GM23338 (cell line): ENCODE measurements around the gene CEMIP2. TPM values are rescaled to one million over a fixed set of nuclear protein-coding genes. Genes with fewer than 3 reads are reported as not detected.

Experiments used
- ATAC-seq: fragments of 200-7000 bp; cut with Tn5 transposase; 3 replicates; pipeline ENCODE4 v1.9.1; 2020
- DNase-seq: peaks from one replicate; pipeline ENCODE4 v3.0.0-alpha.2; 2015; ENCODE audit warnings: low spot score
- H2AFZ ChIP-seq: fragments of 200-600 bp; sonication (generic); 2 replicates; pipeline ENCODE4 v1.8.0; 2016; ENCODE audit warnings: antibody characterized with exemption, mild to moderate bottlenecking, moderate library complexity
- H3F3A ChIP-seq: fragments of 200-600 bp; sonication (generic); replicated peaks from 2 replicates; pipeline ENCODE4 v1.8.0; 2017; ENCODE audit warnings: antibody characterized with exemption, mixed run types, low read depth
- H3K27ac ChIP-seq: fragments of 200-600 bp; sonication (generic); 2 replicates; pipeline ENCODE4 v1.6.1; 2016; ENCODE audit warnings: low read depth
- H3K27me3 ChIP-seq: fragments of 200-600 bp; sonication (generic); 2 replicates; pipeline ENCODE4 v1.8.0; 2016; ENCODE audit warnings: mild to moderate bottlenecking, mixed run types, moderate library complexity; ENCODE audit not compliant: insufficient read depth
- H3K36me3 ChIP-seq: fragments of 200-600 bp; sonication (generic); 2 replicates; pipeline ENCODE4 v1.8.0; 2016; ENCODE audit warnings: mild to moderate bottlenecking; ENCODE audit not compliant: insufficient read depth
- H3K4me1 ChIP-seq: fragments of 200-600 bp; sonication (generic); 2 replicates; pipeline ENCODE4 v1.8.0; 2016; ENCODE audit warnings: mild to moderate bottlenecking, moderate library complexity; ENCODE audit not compliant: insufficient read depth
- H3K4me2 ChIP-seq: fragments of 200-600 bp; sonication (generic); 2 replicates; pipeline ENCODE4 v1.7.1; 2017; ENCODE audit warnings: mixed run types
- H3K4me3 ChIP-seq: fragments of 200-600 bp; sonication (generic); 2 replicates; pipeline ENCODE4 v1.6.1; 2016; ENCODE audit warnings: mixed run types
- H3K79me2 ChIP-seq: fragments of 200-600 bp; sonication (generic); replicated peaks from 2 replicates; pipeline ENCODE4 v1.8.0; 2017; ENCODE audit warnings: mild to moderate bottlenecking; ENCODE audit not compliant: insufficient read depth
- H3K9me2 ChIP-seq: fragments of 200-600 bp; sonication (generic); 2 replicates; pipeline ENCODE4 v1.8.0; 2017; ENCODE audit not compliant: insufficient read depth
- H4K20me1 ChIP-seq: fragments of 200-600 bp; sonication (generic); replicated peaks from 2 replicates; pipeline ENCODE4 v1.8.0; 2017; ENCODE audit warnings: mild to moderate bottlenecking; ENCODE audit not compliant: insufficient read depth
- H3K27ac Mint-ChIP-seq: 2 replicates; pipeline ENCODE4 v1.8.0; 2020; ENCODE audit warnings: inconsistent platforms, mild to moderate bottlenecking, moderate library complexity, mixed read lengths
- H3K27me3 Mint-ChIP-seq: 3 replicates; pipeline ENCODE4 v1.8.0; 2022; ENCODE audit warnings: low read depth, mild to moderate bottlenecking, moderate library complexity, mixed read lengths, inconsistent platforms; ENCODE audit not compliant: insufficient read depth, poor library complexity
- H3K36me3 Mint-ChIP-seq: 3 replicates; pipeline ENCODE4 v1.8.0; 2021; ENCODE audit warnings: low read depth, mild to moderate bottlenecking, inconsistent platforms, moderate library complexity, mixed read lengths
- H3K4me1 Mint-ChIP-seq: 3 replicates; pipeline ENCODE4 v1.8.0; 2020; ENCODE audit warnings: mild to moderate bottlenecking, inconsistent platforms, mixed read lengths
- H3K4me3 Mint-ChIP-seq: 3 replicates; pipeline ENCODE4 v1.8.0; 2021; ENCODE audit warnings: moderate library complexity, mild to moderate bottlenecking, inconsistent platforms, mixed read lengths
- H3K9me3 Mint-ChIP-seq: 3 replicates; pipeline ENCODE4 v1.8.0; 2020; ENCODE audit warnings: moderate library complexity, mild to moderate bottlenecking, inconsistent platforms, mixed read lengths
- CTCF ChIP-seq, 2 experiments: fragments of 200-600 bp in 1 of 2; sonication (generic) in 1 of 2; conservative IDR thresholded peaks; 2 replicates each; pipeline versions ENCODE4 v1.5.1 to v1.6.1; 2016 to 2017; ENCODE audit warnings: antibody characterized with exemption in 2 of 2, low read depth in 2 of 2, mild to moderate bottlenecking in 2 of 2, moderate library complexity in 1 of 2
- EZH2 ChIP-seq: fragments of 200-600 bp; sonication (generic); IDR thresholded peaks from one replicate; pipeline ENCODE4 v1.8.0; 2017; ENCODE audit warnings: antibody characterized with exemption, mild to moderate bottlenecking, low read depth; ENCODE audit not compliant: unreplicated experiment
- ZNF114 ChIP-seq: fragments of 250-450 bp; sonication (Bioruptor Pico); IDR thresholded peaks from 2 replicates; pipeline ENCODE4 v1.5.0; 2020; ENCODE audit warnings: mild to moderate bottlenecking, moderate library complexity
- ZNF331 ChIP-seq: fragments of 250-450 bp; sonication (Bioruptor Pico); IDR thresholded peaks from 2 replicates; pipeline ENCODE4 v1.5.0; 2020; ENCODE audit warnings: low read depth, mild to moderate bottlenecking, moderate library complexity
- ZNF462 ChIP-seq: fragments of 250-450 bp; sonication (Bioruptor Pico); IDR thresholded peaks from 2 replicates; pipeline ENCODE4 v1.5.0; 2020; ENCODE audit warnings: mild to moderate bottlenecking, moderate library complexity
- polyA plus RNA-seq: library from polyadenylated mRNA; unstranded; fragments of >200 nt; fragmentation: Nextera tagmentation; extraction: Ambion mirVana; gene quantifications from 2 replicates; pipeline ENCODE4 v1.2.1, GENCODE V29; 2016
- total RNA-seq: library from RNA; depleted of rRNA; stranded (reverse); fragments of >200 nt; shearing (Covaris generic); gene quantifications from 2 replicates; pipeline ENCODE4 v1.2.3, GENCODE V29; 2014

The CEMIP2 gene
- total and polyA plus RNA-seq, 2 experiments from 2014 or later = 23.0 to 76.7 TPM

GRCh38 chr9:71780953-71781352, 12.6 kb upstream of the CEMIP2 start (continued):
- TF ChIP-seq ZNF462 (CRISPR knock-in tag) = no peak
- TF ChIP-seq ZNF114 (CRISPR knock-in tag) = no peak

- DNase-seq (no peak), ATAC-seq (no peak)
- peaks cover 4% of the 10 kb centered on the region for H3K27me3 Mint-ChIP-seq
- Histone ChIP-seq H2AFZ (0 out of 2 replicates have a peak overlapping the region, but pooled peaks have one; percentile 14), H3K9me2 (no peaks in the 10 kb centered on the region), H3F3A (no peaks in the 10 kb centered on the region), H3K4me1 (no peaks in the 10 kb centered on the region), H3K27ac (no peak overlapping the region), H3K27me3 (no peaks in the 10 kb centered on the region), H3K36me3 (no peaks in the 10 kb centered on the region), H3K4me3 (no peak overlapping the region), H4K20me1 (no peaks in the 10 kb centered on the region), H3K4me2 (no peak overlapping the region), H3K79me2 (no peaks in the 10 kb centered on the region)
- H3K27ac Mint-ChIP-seq = no peak overlapping the region; the same call in 1 of the 2 replicates
- no peak for TF ChIP-seq ZNF331 (CRISPR knock-in tag)
- no peaks in the 10 kb centered on the region for H3K36me3 Mint-ChIP-seq
- no peak overlapping the region for H3K4me3 Mint-ChIP-seq
- no peaks in the 10 kb centered on the region for H3K9me3 Mint-ChIP-seq
- peaks cover under 1% of the 10 kb centered on the region; the same call in 2 of the 3 replicates for H3K4me1 Mint-ChIP-seq
These were observed 9.8 kb upstream of the CEMIP2 start for GRCh38 chr9:71778085-71778484.

- Histone ChIP-seq H3K36me3 (no peaks in the 10 kb centered on the region), H3K4me2 (no peak overlapping the region), H3K9me2 (no peaks in the 10 kb centered on the region), H3K4me3 (no peak overlapping the region), H3K79me2 (no peaks in the 10 kb centered on the region), H3K27me3 (peaks cover 4% of the 10 kb centered on the region; the same call in 1 of the 2 replicates), H3F3A (peaks cover 7% of the 10 kb centered on the region; the same call in 1 of the 2 replicates), H3K4me1 (peaks cover 6% of the 10 kb centered on the region), H3K27ac (no peak overlapping the region), H2AFZ (no peak overlapping the region), H4K20me1 (no peaks in the 10 kb centered on the region)
- DNase-seq = no peak
- ATAC-seq = no peak
- H3K27me3 Mint-ChIP-seq = peaks cover 8% of the 10 kb centered on the region
- H3K27ac Mint-ChIP-seq = no peak overlapping the region
- H3K4me1 Mint-ChIP-seq = peaks cover 4% of the 10 kb centered on the region; the same call in 2 of the 3 replicates
- no peak overlapping the region for H3K4me3 Mint-ChIP-seq
- no peaks in the 10 kb centered on the region for H3K36me3 Mint-ChIP-seq
- no peaks in the 10 kb centered on the region for H3K9me3 Mint-ChIP-seq
- TF ChIP-seq EZH2 (no peak), CTCF (conservative IDR thresholded peaks at IDR 0.05; ENCODE audit: low read depth in 2 of 2) (no peak)
These were observed 6.6 kb upstream of the CEMIP2 start for GRCh38 chr9:71774920-71775319.
